OCI-LY7 (cell line): ENCODE results near the gene SMURF2. TPM values are rescaled to one million over a fixed set of nuclear protein-coding genes. Genes with fewer than 3 reads are reported as not detected.

Source experiments
- BruUV-seq: library from RNA; stranded (reverse); fragments of 400-500 nt; replicated peaks from 2 replicates; lab custom pipeline; 2021; lab: Mats Ljungman, UMichigan
- CTCF ChIA-PET: fragments of 300-600 bp; sonication (Branson Sonifier 250); formaldehyde crosslinking; loops from one replicate; lab custom pipeline; 2022; ENCODE audit warnings: antibody characterized with exemption; ENCODE audit not compliant: unreplicated experiment; lab: Charles Lee
- POLR2A ChIA-PET: fragments of 300-600 bp; sonication (Branson Sonifier 250); formaldehyde crosslinking; loops from one replicate; lab custom pipeline; 2022; ENCODE audit warnings: antibody characterized with exemption; lab: Charles Lee
- DNase-seq: peaks from one replicate; pipeline ENCODE4 v3.0.0-alpha.2; 2015; ENCODE audit warnings: low spot score
- H2AFZ ChIP-seq: fragments of 200-600 bp; sonication (generic), shearing (Covaris generic); 2 replicates; pipeline ENCODE4 v1.6.1; 2014; ENCODE audit warnings: mild to moderate bottlenecking, antibody characterized with exemption, low read length, moderate library complexity
- H3K27ac ChIP-seq: fragments of 200-600 bp; sonication (generic); 2 replicates; pipeline ENCODE4 v1.5.1; 2014; ENCODE audit warnings: mixed run types, low read depth, mild to moderate bottlenecking, moderate library complexity, low read length, inconsistent platforms; ENCODE audit not compliant: poor library complexity, severe bottlenecking
- H3K36me3 ChIP-seq: fragments of 200-600 bp; sonication (generic); 2 replicates; pipeline ENCODE4 v1.6.1; 2014; ENCODE audit warnings: mild to moderate bottlenecking, antibody characterized with exemption, low read length, moderate library complexity, mixed read lengths; ENCODE audit not compliant: insufficient read depth
- H3K4me1 ChIP-seq: fragments of 200-600 bp; sonication (generic); 2 replicates; pipeline ENCODE4 v1.5.1; 2014; ENCODE audit warnings: mild to moderate bottlenecking, low read length; ENCODE audit not compliant: insufficient read depth, poor library complexity, severe bottlenecking
- H3K4me2 ChIP-seq: fragments of 200-600 bp; sonication (generic); 2 replicates; pipeline ENCODE4 v1.6.1; 2014; ENCODE audit warnings: mild to moderate bottlenecking, low read length
- H3K4me3 ChIP-seq: fragments of 200-600 bp; sonication (generic); 2 replicates; pipeline ENCODE4 v1.5.1; 2014; ENCODE audit warnings: mild to moderate bottlenecking, low read depth, low read length; ENCODE audit not compliant: poor library complexity, severe bottlenecking
- H3K79me2 ChIP-seq: fragments of 200-600 bp; sonication (generic); 2 replicates; pipeline ENCODE4 v1.6.1; 2016; ENCODE audit warnings: low read depth, mild to moderate bottlenecking, low read length, moderate library complexity, mixed read lengths; ENCODE audit not compliant: insufficient read depth
- H3K9me2 ChIP-seq: fragments of 200-600 bp; sonication (generic); 2 replicates; pipeline ENCODE4 v1.6.1; 2016; ENCODE audit warnings: mild to moderate bottlenecking, low read length, mixed read lengths; ENCODE audit not compliant: insufficient read depth
- H3K9me3 ChIP-seq: fragments of 200-600 bp; sonication (generic); 2 replicates; pipeline ENCODE4 v1.6.1; 2014; ENCODE audit warnings: mild to moderate bottlenecking, mixed run types, low read length, mixed read lengths
- H4K20me1 ChIP-seq: fragments of 200-600 bp; sonication (generic); 2 replicates; pipeline ENCODE4 v1.6.1; 2014; ENCODE audit warnings: mild to moderate bottlenecking, antibody characterized with exemption, low read length, moderate library complexity, mixed read lengths; ENCODE audit not compliant: insufficient read depth
- EZH2phosphoT487 ChIP-seq: fragments of 200-600 bp; sonication (generic); IDR thresholded peaks from 2 replicates; pipeline ENCODE4 v1.6.1; 2018; ENCODE audit warnings: low read depth, borderline replicate concordance, mild to moderate bottlenecking, mixed run types, antibody characterized with exemption, low read length, moderate library complexity, mixed read lengths
- intact Hi-C: fragments of 100-400 bp; cut with micrococcal nuclease; formaldehyde crosslinking; loops from one replicate; pipeline ENCODE4 v1.10.0; 2022; ENCODE audit not compliant: unreplicated experiment
- total RNA-seq, 2 experiments: library from RNA; depleted of rRNA in 1 of 2; stranded (reverse); fragments of >200 nt in 1 of 2; shearing (Covaris generic) in 1 of 2; gene quantifications; 2 replicates each; pipeline ENCODE4 v1.2.3, GENCODE V29; 2014 to 2022
- TF ChIP-seq, protein P1 (sequence below): fragments of 200-600 bp; sonication (generic); conservative IDR thresholded peaks from 2 replicates; pipeline ENCODE4 v1.5.1; 2014; ENCODE audit warnings: mild to moderate bottlenecking, antibody characterized with exemption, low read length, moderate library complexity, mixed read lengths

The SMURF2 gene
- total RNA-seq, 2 experiments from 2014 or later = 15.6 to 20.8 TPM

GRCh38 chr17:64692187-64692586 lies 30.1 kb upstream of the SMURF2 start:
- H3K4me3 ChIP-seq = no peak overlapping the region
- H3K79me2 ChIP-seq = no peaks in the 10 kb centered on the region
- no peak for TF ChIP-seq EZH2phosphoT487
- TF ChIP-seq, protein P1, sequence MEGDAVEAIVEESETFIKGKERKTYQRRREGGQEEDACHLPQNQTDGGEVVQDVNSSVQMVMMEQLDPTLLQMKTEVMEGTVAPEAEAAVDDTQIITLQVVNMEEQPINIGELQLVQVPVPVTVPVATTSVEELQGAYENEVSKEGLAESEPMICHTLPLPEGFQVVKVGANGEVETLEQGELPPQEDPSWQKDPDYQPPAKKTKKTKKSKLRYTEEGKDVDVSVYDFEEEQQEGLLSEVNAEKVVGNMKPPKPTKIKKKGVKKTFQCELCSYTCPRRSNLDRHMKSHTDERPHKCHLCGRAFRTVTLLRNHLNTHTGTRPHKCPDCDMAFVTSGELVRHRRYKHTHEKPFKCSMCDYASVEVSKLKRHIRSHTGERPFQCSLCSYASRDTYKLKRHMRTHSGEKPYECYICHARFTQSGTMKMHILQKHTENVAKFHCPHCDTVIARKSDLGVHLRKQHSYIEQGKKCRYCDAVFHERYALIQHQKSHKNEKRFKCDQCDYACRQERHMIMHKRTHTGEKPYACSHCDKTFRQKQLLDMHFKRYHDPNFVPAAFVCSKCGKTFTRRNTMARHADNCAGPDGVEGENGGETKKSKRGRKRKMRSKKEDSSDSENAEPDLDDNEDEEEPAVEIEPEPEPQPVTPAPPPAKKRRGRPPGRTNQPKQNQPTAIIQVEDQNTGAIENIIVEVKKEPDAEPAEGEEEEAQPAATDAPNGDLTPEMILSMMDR = no peak
- intact Hi-C loops = no loop called here
- no peaks in the 10 kb centered on the region for H3K9me2 ChIP-seq
- no peaks in the 10 kb centered on the region for H3K4me1 ChIP-seq
- H3K27ac ChIP-seq = no peak overlapping the region
- no TSS peak for BruUV-seq
- H3K9me3 ChIP-seq = no peaks in the 10 kb centered on the region
- H3K4me2 ChIP-seq = no peak overlapping the region
- no peaks in the 10 kb centered on the region for H4K20me1 ChIP-seq
- ChIA-PET POLR2A (interaction anchor here (0.6 kb wide), 1 partner anchor 37 kb away, joined by 4 read pairs; no protein-coding TSS in a partner anchor), CTCF (no interaction called here)
- no peaks in the 10 kb centered on the region for H3K36me3 ChIP-seq
- DNase-seq = no peak
- H2AFZ ChIP-seq = no peak overlapping the region

GRCh38 chr17:64689106-64689505 lies 27.0 kb upstream of the SMURF2 start:
- Histone ChIP-seq H2AFZ (no peak overlapping the region), H3K4me3 (no peak overlapping the region), H4K20me1 (no peaks in the 10 kb centered on the region), H3K4me2 (no peak overlapping the region), H3K79me2 (no peaks in the 10 kb centered on the region), H3K36me3 (no peaks in the 10 kb centered on the region), H3K9me3 (no peaks in the 10 kb centered on the region), H3K9me2 (no peaks in the 10 kb centered on the region), H3K4me1 (no peaks in the 10 kb centered on the region), H3K27ac (no peak overlapping the region)
- intact Hi-C loops = no loop called here
- BruUV-seq = no TSS peak
- DNase-seq = no peak
- TF ChIP-seq, protein P1 = no peak
- TF ChIP-seq EZH2phosphoT487 = no peak
- ChIA-PET POLR2A (no interaction called here), CTCF (interaction anchor here (0.5 kb wide), 1 partner anchor 353 kb away, joined by 3 read pairs; no protein-coding TSS in a partner anchor)

DNA sequence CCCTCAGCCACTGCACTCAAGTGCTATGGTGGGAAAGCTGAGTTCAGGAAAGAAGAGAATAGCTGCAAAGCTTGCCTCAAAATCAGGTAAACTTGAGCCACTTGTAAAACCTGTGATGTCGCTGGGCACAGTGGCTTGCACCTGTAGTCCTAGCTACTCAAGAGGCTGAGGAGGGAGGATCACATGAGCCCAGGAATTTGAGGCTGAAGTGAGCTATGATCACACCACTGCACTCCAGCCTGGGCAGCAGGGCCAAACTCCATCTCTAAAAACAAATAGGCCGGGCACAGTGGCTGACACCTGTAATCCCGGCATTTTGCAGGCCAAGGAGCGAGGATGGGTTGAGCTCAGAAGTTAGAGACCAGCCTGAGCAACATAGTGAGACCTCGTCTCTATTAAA lies 26.4 kb upstream of the SMURF2 start:
- Histone ChIP-seq H3K4me3 (no peak overlapping the region), H3K4me2 (no peak overlapping the region), H2AFZ (no peak overlapping the region), H3K27ac (no peak overlapping the region), H3K9me2 (no peaks in the 10 kb centered on the region), H3K79me2 (no peaks in the 10 kb centered on the region), H3K9me3 (no peaks in the 10 kb centered on the region), H4K20me1 (no peaks in the 10 kb centered on the region), H3K4me1 (no peaks in the 10 kb centered on the region), H3K36me3 (no peaks in the 10 kb centered on the region)
- ChIA-PET CTCF (no interaction called here), POLR2A (no interaction called here)
- TF ChIP-seq EZH2phosphoT487 = no peak
- TF ChIP-seq, protein P1 = no peak
- no peak for DNase-seq
- intact Hi-C loops = no loop called here
- BruUV-seq = no TSS peak
